GM10266 (cell line): ENCODE data around the gene MTG2.

Experiments
- DNase-seq: peaks from one replicate; pipeline ENCODE4 v3.0.0; 2012; ENCODE audit errors: extremely low spot score
- CTCF ChIP-seq: IDR thresholded peaks from 2 replicates; pipeline ENCODE4 v1.5.1; 2012; ENCODE audit warnings: mild to moderate bottlenecking, low read depth; ENCODE audit not compliant: control insufficient read depth, insufficient read depth; ENCODE audit errors: missing control alignments

Gene MTG2

GRCh38 chr20:62191781-62192559 lies 9.1 kb downstream of the MTG2 start:
- TF ChIP-seq CTCF, result no peak
- no peak for DNase-seq

GRCh38 chr20:62192635-62193034 lies 9.8 kb downstream of the MTG2 start:
- no peak for TF ChIP-seq CTCF
- no peak for DNase-seq

GRCh38 chr20:62193079-62194025 lies 10.5 kb downstream of the MTG2 start:
- DNase-seq, result no peak
- no peak for TF ChIP-seq CTCF

GRCh38 chr20:62195075-62195405 lies 12.2 kb downstream of the MTG2 start:
- no peak for DNase-seq
- no peak for TF ChIP-seq CTCF

- no peak for DNase-seq
- no peak for TF ChIP-seq CTCF
These were observed 12.9 kb downstream of the MTG2 start for GRCh38 chr20:62195736-62196135.

GRCh38 chr20:62196286-62196685 lies 13.5 kb downstream of the MTG2 start:
- no peak for DNase-seq
- TF ChIP-seq CTCF, result no peak

GRCh38 chr20:62197311-62197710 lies 14.5 kb downstream of the MTG2 start:
- TF ChIP-seq CTCF, result no peak
- DNase-seq, result no peak
